Adrenal gland (tissue), 5 donors: Measurements from ENCODE around the gene RO60.

ENCODE experiments used
- CTCF ChIP-seq, 6 experiments: fragments of 450-650 bp in 4 of 6; fragments of 200-600 bp in 2 of 6; sonication (generic) in 1 of 6; IDR thresholded peaks; 1 replicate in 5 of 6; 2 replicates in 1 of 6; pipeline versions ENCODE4 v1.5.1 to v1.8.0; 2016 to 2021; ENCODE audit warnings: antibody characterized with exemption in 6 of 6, mild to moderate bottlenecking in 2 of 6, moderate library complexity in 1 of 6
- POLR2A ChIP-seq, 2 donors: fragments of 450-650 bp; IDR thresholded peaks; one replicate each; pipeline ENCODE4 v1.6.1; 2017; ENCODE audit warnings: antibody characterized with exemption in 2 of 2, mild to moderate bottlenecking in 2 of 2, moderate library complexity in 1 of 2
- donor health status: DM: no; HTN: no; CAD: no.

GRCh38 chr1:193087893-193088292 is 28.5 kb downstream of the RO60 start:
- TF ChIP-seq CTCF (IDR thresholded peaks at IDR 0.05) (no peak), POLR2A (IDR thresholded peaks at IDR 0.05) (no peak)
